Neuronal stem cell (in vitro differentiated cells): Measurements from ENCODE around the gene VPS35L.

Experiments
- DNase-seq: peaks from one replicate; pipeline ENCODE4 v3.0.0-alpha.2; 2013; ENCODE audit warnings: low spot score
- H2AFZ ChIP-seq: one replicate; pipeline ENCODE4 v1.6.1; 2013; ENCODE audit warnings: mild to moderate bottlenecking, low read length, inconsistent platforms
- H2AK5ac ChIP-seq: 2 replicates; pipeline ENCODE4 v1.6.1; 2013; ENCODE audit warnings: low read depth, mild to moderate bottlenecking, inconsistent platforms, low read length, moderate library complexity, mixed read lengths
- H2BK120ac ChIP-seq: 2 replicates; pipeline ENCODE4 v1.6.1; 2013; ENCODE audit warnings: low read depth, mild to moderate bottlenecking, inconsistent platforms, low read length, moderate library complexity, mixed read lengths
- H2BK12ac ChIP-seq: one replicate; pipeline ENCODE4 v1.6.1; 2013; ENCODE audit warnings: low read length, inconsistent platforms
- H2BK15ac ChIP-seq: 2 replicates; pipeline ENCODE4 v1.6.1; 2013; ENCODE audit warnings: mild to moderate bottlenecking, low read length, inconsistent platforms, mixed read lengths
- H2BK5ac ChIP-seq: one replicate; pipeline ENCODE4 v1.6.1; 2013; ENCODE audit warnings: inconsistent platforms, mild to moderate bottlenecking, low read length, moderate library complexity
- H3K14ac ChIP-seq: one replicate; pipeline ENCODE4 v1.6.1; 2013; ENCODE audit warnings: low read length, inconsistent platforms
- H3K18ac ChIP-seq: 2 replicates; pipeline ENCODE4 v1.6.1; 2013; ENCODE audit warnings: low read length, inconsistent platforms
- H3K23ac ChIP-seq: 2 replicates; pipeline ENCODE4 v1.6.1; 2013; ENCODE audit warnings: low read depth, mild to moderate bottlenecking, mixed read lengths, low read length, inconsistent platforms; ENCODE audit not compliant: poor library complexity
- H3K27ac ChIP-seq: replicated peaks from 3 replicates; pipeline ENCODE4 v1.5.1; 2013; ENCODE audit warnings: low read length, inconsistent platforms
- H3K27me3 ChIP-seq, 3 experiments: 2 replicates each; pipeline ENCODE4 v1.6.1; 2013; ENCODE audit warnings: low read length in 3 of 3, mild to moderate bottlenecking in 2 of 3, inconsistent platforms in 1 of 3, low read depth in 1 of 3, mixed read lengths in 1 of 3, moderate library complexity in 1 of 3; ENCODE audit not compliant: control insufficient read depth in 3 of 3, insufficient read depth in 3 of 3
- H3K36me3 ChIP-seq, 2 donors: replicated peaks in 1 of 2; 2 replicates each; pipeline ENCODE4 v1.6.1; 2013; ENCODE audit warnings: low read length in 2 of 2; ENCODE audit not compliant: control insufficient read depth in 2 of 2, insufficient read depth in 2 of 2
- H3K4ac ChIP-seq: 2 replicates; pipeline ENCODE4 v1.6.1; 2013; ENCODE audit warnings: inconsistent platforms, mild to moderate bottlenecking, low read length, moderate library complexity
- H3K4me1 ChIP-seq, 2 donors: 1 replicate in 1 of 2; 2 replicates in 1 of 2; pipeline ENCODE4 v1.6.1; 2013; ENCODE audit warnings: low read length in 2 of 2, low read depth in 1 of 2; ENCODE audit not compliant: control insufficient read depth in 2 of 2, insufficient read depth in 1 of 2
- H3K4me2 ChIP-seq: one replicate; pipeline ENCODE4 v1.6.1; 2013; ENCODE audit warnings: mild to moderate bottlenecking, low read length, inconsistent platforms; ENCODE audit not compliant: insufficient read depth, poor library complexity, severe bottlenecking
- H3K4me3 ChIP-seq, 2 donors: 2 replicates each; pipeline ENCODE4 v1.5.1; 2013; ENCODE audit warnings: low read length in 2 of 2, mild to moderate bottlenecking in 2 of 2, inconsistent platforms in 1 of 2, moderate library complexity in 1 of 2
- H3K79me1 ChIP-seq: one replicate; pipeline ENCODE4 v1.6.1; 2013; ENCODE audit warnings: low read depth, mild to moderate bottlenecking, inconsistent platforms, low read length, moderate library complexity
- H3K9ac ChIP-seq: one replicate; pipeline ENCODE4 v1.6.1; 2013; ENCODE audit warnings: mild to moderate bottlenecking, low read depth, low read length, inconsistent platforms; ENCODE audit not compliant: poor library complexity
- H3K9me3 ChIP-seq, 2 donors: replicated peaks in 1 of 2; 2 replicates each; pipeline versions ENCODE3 to v1.6.1; 2013; ENCODE audit warnings: low read length in 2 of 2, mild to moderate bottlenecking in 2 of 2, inconsistent platforms in 1 of 2, low read depth in 1 of 2, mixed read lengths in 1 of 2, moderate library complexity in 1 of 2; ENCODE audit not compliant: control insufficient read depth in 2 of 2, insufficient read depth in 1 of 2
- H4K8ac ChIP-seq: one replicate; pipeline ENCODE4 v1.6.1; 2013; ENCODE audit warnings: low read depth, mild to moderate bottlenecking, inconsistent platforms, low read length, moderate library complexity
- H4K91ac ChIP-seq: one replicate; pipeline ENCODE4 v1.6.1; 2013; ENCODE audit warnings: low read length, low read depth, mild to moderate bottlenecking, inconsistent platforms; ENCODE audit not compliant: poor library complexity
- WGBS, 2 donors: extraction: QIAGEN DNeasy Blood & Tissue Kit; methylation state at CpG; one replicate each; pipeline ENCODE4 v1.1.7; 2013; ENCODE audit warnings: missing lambda C conversion rate in 2 of 2, mixed read lengths in 1 of 2; ENCODE audit not compliant: insufficient read length in 2 of 2, insufficient replicate concordance in 1 of 2; ENCODE audit errors: extremely low coverage in 2 of 2; 5-methylcytosine and 5-hydroxymethylcytosine counted together

VPS35L gene

GRCh38 chr16:19717314-19717713 lies 161.8 kb downstream of the VPS35L start:
- peak; percentile 30 for DNase-seq

GRCh38 chr16:19717741-19718623 lies 162.5 kb downstream of the VPS35L start, which contains the start of the genes IQCK and KNOP1:
Gene IQCK (plus strand): TSS chr16:19718271. CDS start chr16:19718307, 36 bp downstream.
Gene KNOP1 (minus strand): TSS chr16:19718227. CDS start chr16:19715035, 3,192 bp downstream.
- Histone ChIP-seq H3K14ac (peak within 1 kb of the TSS; percentile 90), H2BK12ac (no peak within 1 kb of the TSS), H3K9ac (peak within 1 kb of the TSS; percentile 98), H2BK15ac (no peak within 1 kb of the TSS), H3K27me3 (no peaks in the 10 kb centered on the region), H4K91ac (no peak within 1 kb of the TSS), H3K36me3 (peaks cover 21 to 46% of the 10 kb centered on the region in 2 donors), H3K4ac (no peak within 1 kb of the TSS), H3K4me3 (peak within 1 kb of the TSS; percentile 96 to 97), H2BK5ac (peak within 1 kb of the TSS; percentile 77), H3K18ac (peak within 1 kb of the TSS; percentile 95), H3K27ac (peak within 1 kb of the TSS; percentile 83), H2BK120ac (peak within 1 kb of the TSS; percentile 30), H2AK5ac (no peak within 1 kb of the TSS), H3K4me2 (peak within 1 kb of the TSS; percentile 85), H2AFZ (peak within 1 kb of the TSS; percentile 98), H3K4me1 (peaks cover 7 to 10% of the 10 kb centered on the region in 2 donors), H3K79me1 (peaks cover 6% of the 10 kb centered on the region), H4K8ac (no peak within 1 kb of the TSS), H3K9me3 (no peaks in the 10 kb centered on the region), H3K23ac (peak within 1 kb of the TSS; percentile 92)
- WGBS, 2 donors = no CpG with 5 or more reads among the region's 88 CpGs
- peak; percentile 89 for DNase-seq

More at GRCh38 chr16:19717314-19717713, 161.8 kb downstream of the VPS35L start:
- Histone ChIP-seq H3K9me3 (no peaks in the 10 kb centered on the region), H2AFZ (peak overlapping the region; percentile 98), H3K4me3 (peak overlapping the region; percentile 96 to 97), H2BK5ac (no peak overlapping the region), H4K91ac (no peak overlapping the region), H3K27me3 (no peaks in the 10 kb centered on the region), H3K23ac (no peak overlapping the region), H3K9ac (no peak overlapping the region), H2AK5ac (no peak overlapping the region), H4K8ac (no peak overlapping the region), H2BK15ac (no peak overlapping the region), H2BK12ac (no peak overlapping the region), H3K4me1 (peaks cover 7 to 10% of the 10 kb centered on the region in 2 donors), H2BK120ac (no peak overlapping the region), H3K27ac (peak overlapping the region; percentile 81), H3K36me3 (peaks cover 27 to 51% of the 10 kb centered on the region in 2 donors), H3K4me2 (peak overlapping the region; percentile 59), H3K14ac (no peak overlapping the region), H3K18ac (no peak overlapping the region), H3K79me1 (peaks cover 11% of the 10 kb centered on the region), H3K4ac (no peak overlapping the region)
- no CpG with 5 or more reads among the region's 10 CpGs for WGBS, 2 donors

GRCh38 chr16:19718624-19718965 lies 163.1 kb downstream of the VPS35L start:
- Histone ChIP-seq H2BK15ac (no peak overlapping the region), H3K36me3 (peaks cover 17 to 40% of the 10 kb centered on the region in 2 donors), H2AFZ (peak overlapping the region; percentile 98), H2BK120ac (peak overlapping the region; percentile 30), H3K4me3 (peak overlapping the region; percentile 96 to 97), H4K8ac (no peak overlapping the region), H3K14ac (no peak overlapping the region), H3K18ac (peak overlapping the region; percentile 95), H3K9ac (no peak overlapping the region), H3K27me3 (no peaks in the 10 kb centered on the region), H3K4me2 (peak overlapping the region; percentile 85), H2AK5ac (no peak overlapping the region), H3K27ac (peak overlapping the region; percentile 83), H3K79me1 (peaks cover 6% of the 10 kb centered on the region), H3K4me1 (peaks cover 7 to 10% of the 10 kb centered on the region in 2 donors), H2BK5ac (peak overlapping the region; percentile 77), H3K4ac (no peak overlapping the region), H4K91ac (no peak overlapping the region), H3K23ac (peak overlapping the region; percentile 92), H3K9me3 (no peaks in the 10 kb centered on the region), H2BK12ac (no peak overlapping the region)
- no CpG with 5 or more reads among the region's 21 CpGs for WGBS, 2 donors
- no peak for DNase-seq

- Histone ChIP-seq H3K9ac (no peak overlapping the region), H3K14ac (no peak overlapping the region), H3K36me3 (peaks cover 2 to 12% of the 10 kb centered on the region in 2 donors), H4K8ac (no peak overlapping the region), H3K4me1 (peaks cover 0 to 3% of the 10 kb centered on the region in 2 donors), H3K79me1 (no peaks in the 10 kb centered on the region), H2BK120ac (no peak overlapping the region), H3K27me3 (no peaks in the 10 kb centered on the region), H3K27ac (no peak overlapping the region), H3K4ac (no peak overlapping the region), H2AK5ac (no peak overlapping the region), H3K4me2 (no peak overlapping the region), H3K4me3 (peak overlapping the region in 1 of 2 donors; percentile 20), H2BK5ac (no peak overlapping the region), H4K91ac (no peak overlapping the region), H3K23ac (no peak overlapping the region), H2BK15ac (no peak overlapping the region), H3K9me3 (no peaks in the 10 kb centered on the region), H2AFZ (no peak overlapping the region), H3K18ac (no peak overlapping the region), H2BK12ac (no peak overlapping the region)
- no peak for DNase-seq
- no CpG with 5 or more reads among the region's 11 CpGs for WGBS, 2 donors
Observed at GRCh38 chr16:19722269-19722952, 166.9 kb downstream of the VPS35L start.
